LHCN-M2 (cell line): ENCODE results near the gene THPO. TPM values are rescaled to one million over a fixed set of nuclear protein-coding genes. Genes with fewer than 3 reads are reported as not detected.

Experiments
- DNase-seq: peaks from one replicate; pipeline ENCODE4 v3.0.0-alpha.2; 2012; ENCODE audit warnings: low read depth
- total RNA-seq: library from RNA; depleted of rRNA; stranded (reverse); fragments of >200 nt; gene quantifications from 2 replicates; pipeline ENCODE4 v1.2.3, GENCODE V29; 2014

Gene THPO
- total RNA-seq, 1 experiment from 2014 or later: not detected

GRCh38 chr3:184366619-184367289 is 11.3 kb downstream of the THPO start:
- DNase-seq: peak; percentile 44

- peak; percentile 96 for DNase-seq
Observed at GRCh38 chr3:184362668-184363546, 15.1 kb downstream of the THPO start.

- DNase-seq: no peak
Observed at GRCh38 chr3:184361932-184362667, 15.9 kb downstream of the THPO start.

DNA sequence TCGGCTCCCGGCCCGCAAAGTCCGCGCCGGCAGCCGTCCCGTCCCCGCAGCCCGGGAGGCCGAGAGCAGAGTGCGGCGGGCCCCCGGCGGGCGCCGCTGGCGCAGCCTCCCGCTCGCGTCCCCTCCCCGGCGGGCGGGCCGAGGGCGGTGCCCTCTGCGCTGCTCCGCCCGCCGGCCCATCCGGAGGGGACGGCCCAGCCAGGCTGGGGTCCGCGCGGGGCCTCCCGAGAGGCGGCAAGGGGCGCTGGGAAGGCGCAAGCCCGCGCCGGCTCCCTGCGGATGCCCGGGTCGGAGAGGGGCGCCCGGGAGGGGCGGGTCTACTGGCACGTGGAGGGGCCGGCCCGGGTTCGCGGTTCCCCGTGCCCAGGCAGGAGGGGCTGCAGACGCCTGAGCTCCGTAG is 16.5 kb downstream of the THPO start, which contains the start of the genes CLCN2 and POLR2H:
Gene CLCN2 (minus strand): TSS at position 74 of the 400 bp plus-strand sequence. CDS start 126 bp downstream, outside the sequence.
Gene POLR2H (plus strand): TSS at position 179 of the 400 bp plus-strand sequence. CDS start 1,783 bp downstream, outside the sequence.
- peak; percentile 60 for DNase-seq

DNA sequence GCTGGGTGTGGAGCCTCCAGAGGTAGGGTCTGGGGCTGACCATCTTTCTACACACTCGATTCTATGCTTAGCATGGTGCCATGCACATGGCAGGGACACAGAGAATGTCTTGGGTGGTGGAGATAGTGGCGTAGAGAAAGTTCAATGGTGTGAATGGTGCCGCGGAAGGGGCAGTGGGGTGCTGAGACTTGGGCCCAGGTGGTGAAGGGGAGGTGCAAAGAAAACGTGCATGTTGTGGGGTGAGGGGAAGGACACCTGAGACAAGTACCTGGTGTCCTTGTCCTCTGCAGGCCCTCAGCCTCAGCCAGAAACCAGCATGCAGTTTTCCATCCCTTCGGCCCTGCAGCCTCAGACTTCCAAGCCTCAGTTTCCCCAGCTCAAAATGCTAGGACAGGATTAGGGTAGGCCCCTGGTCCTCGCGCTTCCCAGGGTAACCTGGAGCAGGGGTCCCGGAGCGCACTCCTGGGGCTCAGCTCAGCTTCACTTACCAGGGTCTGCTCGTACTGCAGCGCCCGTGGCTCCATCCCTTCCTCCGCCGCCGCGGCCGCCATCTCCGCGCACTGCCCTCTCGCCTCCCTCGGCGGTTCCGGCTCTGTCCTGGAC is 17.0 kb downstream of the THPO start:
- DNase-seq: no peak

GRCh38 chr3:184360070-184360928 is 17.7 kb downstream of the THPO start:
- DNase-seq: no peak

DNA sequence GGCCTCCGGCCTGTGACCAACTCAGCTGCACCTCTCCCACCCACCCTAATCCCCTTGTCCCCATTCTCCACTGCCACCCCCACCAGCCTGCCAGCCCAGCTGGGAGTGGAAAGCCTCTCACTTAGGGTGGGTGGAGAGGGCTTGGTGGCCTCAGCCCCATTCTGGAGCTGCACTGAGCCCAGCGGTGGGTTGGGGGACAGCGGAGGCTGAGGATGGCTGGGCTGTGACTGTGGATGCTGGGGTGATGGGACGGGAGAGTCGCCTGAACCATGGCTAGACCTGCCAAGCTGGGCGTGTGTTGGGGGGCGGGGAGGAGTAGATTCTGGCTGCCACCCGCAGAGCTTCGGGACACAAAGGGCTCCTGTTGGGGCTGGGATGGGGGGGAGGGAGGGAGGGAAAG is 18.4 kb downstream of the THPO start:
- DNase-seq: no peak

- no peak for DNase-seq
Observed at GRCh38 chr3:184358921-184359350, 19.1 kb downstream of the THPO start.

DNA sequence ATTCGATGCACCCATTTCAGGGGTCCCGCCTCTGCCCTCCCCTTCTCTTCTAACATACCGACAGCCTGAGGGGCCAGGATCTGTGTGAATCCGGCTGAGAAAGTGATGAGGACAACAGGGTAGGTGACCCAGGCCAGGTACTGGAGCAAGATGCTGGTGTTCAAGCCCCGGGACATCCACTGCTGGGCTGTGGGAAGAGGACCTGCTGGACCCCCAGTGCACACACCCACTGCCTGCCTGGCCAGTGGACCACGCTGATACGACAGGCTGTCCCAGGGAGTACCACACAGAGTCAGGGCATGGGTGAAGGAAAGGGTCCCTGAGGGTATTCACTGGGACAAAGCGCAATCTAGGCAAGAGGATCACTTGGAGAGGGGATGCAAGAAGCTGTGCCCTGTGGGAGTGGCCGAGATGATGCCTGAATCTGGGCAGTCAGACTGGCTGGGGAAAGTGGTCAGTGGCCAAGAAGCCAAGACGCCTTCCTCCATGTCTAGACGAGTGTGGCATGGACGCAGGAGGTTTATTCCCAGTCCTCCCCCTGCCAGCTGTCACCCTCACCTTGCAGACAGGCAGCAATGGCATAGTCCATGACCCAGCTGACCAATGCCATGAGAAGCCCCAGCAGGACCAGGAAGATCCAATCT is 19.8 kb downstream of the THPO start:
- DNase-seq: no peak

DNA sequence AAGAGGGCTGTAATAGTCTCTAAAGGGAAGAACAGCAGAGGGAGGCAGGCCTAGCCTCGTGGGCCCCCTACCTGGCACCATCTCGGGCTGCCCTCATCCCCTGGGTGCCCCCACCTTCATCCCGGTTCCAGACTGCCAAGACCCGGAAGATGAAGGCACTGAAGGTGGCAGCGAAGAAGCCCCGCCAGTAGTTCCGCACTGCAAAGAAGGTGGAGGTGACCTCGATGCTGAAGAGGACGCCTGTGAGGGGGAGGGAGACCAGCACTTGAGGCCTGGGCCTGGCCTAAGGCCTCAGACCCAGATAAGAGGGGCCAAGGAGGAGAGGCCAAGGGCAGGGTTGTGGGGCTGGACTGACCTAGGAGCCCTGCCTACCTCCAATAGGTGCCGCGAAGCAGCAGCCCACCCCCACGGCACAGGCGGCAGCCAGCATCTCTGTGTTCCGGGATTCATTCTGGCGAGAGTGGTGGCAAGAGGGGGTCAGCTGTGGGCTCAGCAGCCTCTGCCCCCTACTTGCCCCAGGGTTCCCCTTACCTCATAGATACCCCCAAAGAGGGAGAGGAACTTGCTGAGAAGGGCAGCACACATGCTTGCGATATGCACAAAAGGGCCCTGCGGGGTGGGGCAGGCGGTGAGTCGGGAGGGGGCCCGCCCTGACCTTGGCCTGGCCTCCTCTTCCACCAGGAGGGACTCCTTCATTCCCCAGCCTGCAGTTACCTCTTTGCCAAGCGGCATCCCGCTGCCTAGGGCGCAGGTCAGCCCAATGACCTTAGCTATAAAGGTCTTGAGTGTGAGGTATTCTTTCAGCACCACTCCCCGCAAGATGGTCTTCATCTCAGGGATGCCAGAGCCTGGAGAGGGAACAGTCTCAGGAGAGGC is 20.5 kb downstream of the THPO start:
- DNase-seq: no peak

DNA sequence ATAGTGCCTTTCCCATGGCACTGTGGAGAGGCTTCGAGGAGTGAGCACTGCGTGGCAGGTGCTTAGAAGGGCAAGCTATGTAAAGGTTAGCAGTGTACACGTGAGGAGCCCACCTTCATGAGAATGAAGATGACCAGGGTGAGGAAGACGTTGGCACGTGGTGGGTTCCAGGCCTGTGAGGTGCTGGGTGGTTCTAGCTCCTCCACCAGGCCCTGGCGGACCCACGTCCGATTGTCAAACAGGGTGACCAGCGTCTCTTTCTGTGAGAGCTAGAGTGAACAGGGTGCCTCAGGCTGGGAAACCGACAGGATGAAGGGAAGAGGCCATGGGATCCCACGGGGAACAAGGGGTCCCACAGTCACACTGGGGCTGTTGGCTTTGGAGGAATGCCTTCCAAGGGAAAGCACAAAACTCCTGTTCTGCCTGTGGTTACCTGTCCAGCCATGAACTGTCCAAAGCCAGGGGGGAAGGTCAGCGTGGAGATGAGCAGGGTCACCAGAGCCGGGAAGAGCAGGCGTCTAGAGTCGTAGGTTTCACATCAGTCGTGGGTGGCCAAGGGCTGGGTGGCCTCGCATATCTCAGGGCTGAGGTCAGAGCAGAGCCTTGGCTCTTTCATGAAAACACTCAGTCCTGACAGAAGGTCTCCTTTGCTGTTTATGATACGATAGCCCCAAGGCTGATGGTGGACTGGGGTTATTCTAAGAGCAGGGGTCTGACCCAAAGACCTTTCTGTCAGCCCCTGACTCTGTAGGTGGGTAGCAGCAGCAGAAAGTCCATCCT is 22.6 kb downstream of the THPO start:
- DNase-seq: no peak

GRCh38 chr3:184354754-184355153 is 23.3 kb downstream of the THPO start:
- no peak for DNase-seq

GRCh38 chr3:184354121-184354728 is 23.8 kb downstream of the THPO start:
- no peak for DNase-seq

DNA sequence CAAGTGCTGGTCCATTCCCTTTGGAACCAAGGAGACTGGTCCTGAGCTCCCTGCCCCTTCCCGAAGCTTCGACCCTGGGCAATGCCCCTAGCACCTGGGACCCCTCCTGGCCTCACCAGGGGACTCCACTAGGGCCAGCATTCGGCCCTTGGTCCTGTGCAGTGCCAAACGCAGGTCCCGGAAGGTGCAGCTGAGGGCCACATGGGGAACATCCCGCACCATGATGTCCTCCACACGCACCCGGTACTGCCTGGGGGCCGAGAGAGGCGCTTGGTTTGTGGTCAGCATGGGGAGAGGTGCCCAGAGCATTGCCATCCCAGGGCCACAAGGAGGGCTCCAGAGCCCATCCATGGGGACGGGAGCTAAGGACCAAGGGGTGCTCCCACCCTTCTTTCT is 24.5 kb downstream of the THPO start:
- DNase-seq: no peak

- no peak for DNase-seq
Observed at GRCh38 chr3:184352897-184353545, 25.0 kb downstream of the THPO start.

DNA sequence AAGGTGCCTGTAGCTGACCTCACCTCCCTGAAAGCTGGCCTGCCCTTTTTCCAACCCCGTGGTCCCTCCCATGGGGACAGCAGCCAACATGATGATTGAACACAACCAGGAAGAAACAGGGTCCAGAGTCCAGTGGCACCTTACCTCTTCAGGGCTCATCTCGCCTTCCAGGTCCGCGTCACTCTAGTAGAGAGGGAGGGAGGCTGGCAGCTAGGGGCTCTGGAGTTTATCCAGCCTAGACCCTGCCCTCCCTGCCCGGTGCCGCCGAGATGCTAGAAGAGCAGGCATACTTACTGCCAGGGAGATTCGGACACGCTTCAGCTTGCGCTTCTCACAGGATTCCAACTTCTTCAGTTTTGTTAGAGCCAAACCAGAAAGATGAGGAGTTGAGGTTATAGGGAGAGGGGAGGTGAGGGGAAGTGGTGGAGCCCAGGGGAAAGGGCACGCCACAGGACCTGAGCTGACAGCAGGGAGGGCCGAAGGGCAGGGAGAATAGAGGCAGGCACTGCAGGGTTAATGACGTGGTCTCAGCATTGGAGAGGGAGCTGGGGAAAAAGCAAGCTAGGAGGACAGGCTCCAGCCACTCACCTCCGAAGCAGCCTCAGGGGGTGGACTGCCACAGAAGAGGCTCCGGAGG is 25.7 kb downstream of the THPO start:
- no peak for DNase-seq
